SK-N-MC (cell line): Measurements from ENCODE around the gene MED17.
"Not testable (repeated sequence)": the region's sequence is repeated elsewhere in the genome, so short reads cannot be mapped to it uniquely, and the experiment has no call there.

Source experiments
- DNase-seq: peaks from one replicate; pipeline ENCODE4 v3.0.0-alpha.2; 2011; ENCODE audit warnings: low read depth, low spot score
- H3K27ac ChIP-seq: fragments of 200-600 bp; sonication (generic); 2 replicates; pipeline ENCODE4 v1.5.1; 2016; ENCODE audit warnings: mixed run types
- H3K36me3 ChIP-seq: fragments of 200-600 bp; sonication (generic); 2 replicates; pipeline ENCODE4 v1.6.1; 2017; ENCODE audit warnings: antibody characterized with exemption, low read length, mixed read lengths; ENCODE audit not compliant: insufficient read depth
- H3K4me3 ChIP-seq: fragments of 200-600 bp; sonication (generic); 2 replicates; pipeline ENCODE4 v1.5.1; 2016
- H3K9ac ChIP-seq: fragments of 200-600 bp; sonication (generic); 2 replicates; pipeline ENCODE4 v1.8.0; 2017; ENCODE audit warnings: mixed run types, mixed read lengths; ENCODE audit not compliant: insufficient read length
- H3K9me3 ChIP-seq: fragments of 200-600 bp; sonication (generic); 2 replicates; pipeline ENCODE4 v1.6.1; 2017; ENCODE audit warnings: low read depth, mild to moderate bottlenecking, antibody characterized with exemption, low read length, moderate library complexity, mixed read lengths
- EZH2 ChIP-seq: fragments of 200-600 bp; sonication (generic); IDR thresholded peaks from one replicate; pipeline ENCODE4 v1.6.1; 2017; ENCODE audit warnings: antibody characterized with exemption
- FOXP2 ChIP-seq: optimal IDR thresholded peaks from 2 replicates; pipeline ENCODE3; 2011; ENCODE audit warnings: mild to moderate bottlenecking, moderate library complexity; ENCODE audit not compliant: insufficient read depth; ENCODE audit errors: extremely low read length, control extremely low read depth
- POLR2AphosphoS5 ChIP-seq: IDR thresholded peaks from 2 replicates; pipeline ENCODE4 v1.6.1; 2012; ENCODE audit warnings: mild to moderate bottlenecking, low read depth, low read length, borderline replicate concordance

Gene MED17

GRCh38 chr11:93753241-93753640, 30.8 kb upstream of the MED17 start:
- H3K36me3 ChIP-seq, result peaks cover 25% of the 10 kb centered on the region
- no peak overlapping the region for H3K9ac ChIP-seq
- H3K27ac ChIP-seq, result no peak overlapping the region
- H3K9me3 ChIP-seq, result no peaks in the 10 kb centered on the region
- no peak overlapping the region for H3K4me3 ChIP-seq
- DNase-seq, result no peak
- TF ChIP-seq EZH2, result no peak
- TF ChIP-seq POLR2AphosphoS5, result no peak
- no peak for TF ChIP-seq FOXP2

- Histone ChIP-seq H3K27ac (no peak overlapping the region), H3K4me3 (no peak overlapping the region), H3K9me3 (no peaks in the 10 kb centered on the region), H3K9ac (no peak overlapping the region), H3K36me3 (peaks cover 31% of the 10 kb centered on the region)
- DNase-seq, result no peak
- no peak for TF ChIP-seq EZH2
- TF ChIP-seq FOXP2, result no peak
- no peak for TF ChIP-seq POLR2AphosphoS5
Observed at GRCh38 chr11:93756748-93757147, 27.3 kb upstream of the MED17 start.

DNA sequence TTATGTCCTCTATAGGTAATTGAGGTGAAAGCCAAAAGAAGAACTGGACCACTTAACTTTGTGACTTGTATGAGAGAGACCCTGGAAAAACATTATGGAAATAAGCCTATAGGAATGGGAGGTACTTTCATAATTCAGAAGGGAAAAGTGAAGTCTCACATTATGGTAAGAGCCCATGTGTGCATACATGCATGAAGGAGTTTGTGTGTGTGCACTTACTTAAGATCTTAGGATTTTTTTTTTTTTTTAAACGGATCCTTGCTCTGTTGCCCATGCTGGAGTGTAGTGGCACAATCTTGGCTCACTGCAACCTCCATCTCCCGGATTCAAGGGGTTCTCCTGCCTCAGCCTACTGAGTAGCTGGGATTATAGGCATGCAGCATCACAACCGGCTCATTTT, 26.8 kb upstream of the MED17 start:
- TF ChIP-seq EZH2 (no peak), FOXP2 (no peak), POLR2AphosphoS5 (no peak)
- Histone ChIP-seq H3K9ac (no peak overlapping the region), H3K27ac (no peak overlapping the region), H3K9me3 (no peaks in the 10 kb centered on the region), H3K36me3 (peaks cover 31% of the 10 kb centered on the region), H3K4me3 (no peak overlapping the region)
- DNase-seq, result no peak

GRCh38 chr11:93757924-93758865, 25.9 kb upstream of the MED17 start:
- TF ChIP-seq FOXP2, result no peak
- no peak for TF ChIP-seq POLR2AphosphoS5
- no peak for TF ChIP-seq EZH2
- Histone ChIP-seq H3K27ac (no peak overlapping the region), H3K9me3 (no peaks in the 10 kb centered on the region), H3K4me3 (no peak overlapping the region), H3K9ac (no peak overlapping the region), H3K36me3 (peaks cover 31% of the 10 kb centered on the region)
- no peak for DNase-seq

DNA sequence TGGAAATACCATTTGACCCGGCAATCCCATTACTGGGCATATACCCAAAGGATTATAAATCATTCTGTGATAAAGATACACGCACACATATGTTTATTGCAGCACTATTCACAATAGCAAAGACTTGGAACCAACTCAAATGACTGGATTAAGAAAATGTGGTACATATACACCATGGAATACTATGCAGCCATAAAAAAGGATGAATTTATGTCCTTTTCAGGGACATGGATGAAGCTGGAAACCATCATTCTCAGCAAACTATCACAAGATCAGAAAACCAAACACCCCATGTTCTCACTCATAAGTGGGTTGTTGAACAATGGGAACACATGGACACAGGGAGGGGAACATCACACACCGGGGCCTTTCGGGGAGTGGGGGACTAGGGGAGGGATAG, 25.0 kb upstream of the MED17 start:
- not testable (repeated sequence) for H3K4me3 ChIP-seq, H3K27ac ChIP-seq, DNase-seq, H3K9me3 ChIP-seq, H3K9ac ChIP-seq
- peaks cover 26% of the 10 kb centered on the region for H3K36me3 ChIP-seq

DNA sequence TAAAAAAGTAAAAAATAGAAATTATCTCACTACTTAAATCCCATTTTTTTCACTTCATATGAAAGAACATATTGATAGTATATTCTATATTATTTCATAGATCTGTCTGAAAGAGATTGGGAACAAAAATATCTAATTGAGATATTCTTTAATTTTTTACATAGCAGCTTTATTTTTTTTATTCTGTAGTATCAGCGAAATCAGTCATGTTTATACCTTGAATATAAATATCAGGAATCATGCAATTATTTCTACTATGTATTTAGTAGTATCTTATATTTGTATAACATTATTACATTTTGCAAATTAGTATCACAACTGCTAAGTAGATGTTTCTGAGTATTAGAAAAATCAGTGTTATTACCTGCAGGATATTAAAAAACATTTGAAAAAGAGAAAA, 22.2 kb upstream of the MED17 start:
- H3K27ac ChIP-seq, result no peak overlapping the region
- peaks cover 14% of the 10 kb centered on the region; the same call in 1 of the 2 replicates for H3K36me3 ChIP-seq
- no peak overlapping the region for H3K9ac ChIP-seq
- DNase-seq, result no peak
- no peak for TF ChIP-seq POLR2AphosphoS5
- TF ChIP-seq FOXP2, result no peak
- no peak for TF ChIP-seq EZH2
- H3K9me3 ChIP-seq, result no peaks in the 10 kb centered on the region
- no peak overlapping the region for H3K4me3 ChIP-seq

DNA sequence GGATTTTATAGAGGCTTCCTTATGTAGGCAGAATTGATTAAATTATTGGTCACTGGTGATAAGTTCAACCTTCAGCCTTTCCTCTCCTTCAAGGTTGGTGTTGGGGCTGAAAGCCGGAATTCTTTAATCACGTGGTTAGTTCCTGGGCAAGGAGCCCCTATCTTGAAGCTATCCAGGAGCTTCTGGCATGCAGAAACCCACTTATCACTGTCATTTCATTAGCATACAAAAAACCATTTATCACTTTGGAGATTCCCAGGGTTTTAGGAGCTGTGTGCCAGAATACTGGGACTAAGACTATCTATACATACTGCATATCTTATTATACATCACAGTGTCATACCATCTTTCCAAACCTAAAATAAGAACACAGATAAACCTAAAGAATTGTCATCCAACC, 18.5 kb upstream of the MED17 start:
- Histone ChIP-seq H3K27ac (no peak overlapping the region), H3K4me3 (no peak overlapping the region), H3K9me3 (no peaks in the 10 kb centered on the region), H3K9ac (no peak overlapping the region), H3K36me3 (no peaks in the 10 kb centered on the region; the same call in 1 of the 2 replicates)
- TF ChIP-seq POLR2AphosphoS5 (no peak), FOXP2 (no peak), EZH2 (no peak)
- DNase-seq, result no peak

DNA sequence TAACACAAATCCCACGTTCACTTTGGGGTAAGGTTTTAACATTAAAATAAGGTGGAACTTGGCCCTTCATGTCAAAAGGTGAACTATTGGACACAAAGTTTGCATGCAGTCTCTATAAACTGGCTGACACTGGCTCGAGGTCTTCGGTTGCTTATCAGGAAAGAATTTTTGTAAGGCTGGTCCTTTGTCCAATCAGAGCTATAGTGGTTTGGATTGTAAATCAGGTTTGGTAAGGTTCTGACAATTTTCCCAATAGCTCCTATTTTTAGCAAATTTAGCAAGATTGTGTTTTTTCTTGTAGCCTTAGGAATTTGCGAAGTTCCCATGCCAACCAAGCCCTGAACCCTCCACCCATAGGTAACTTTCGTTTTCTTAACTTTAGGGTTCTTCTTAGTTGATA, 17.6 kb upstream of the MED17 start:
- Histone ChIP-seq H3K9ac (no peak overlapping the region), H3K9me3 (no peaks in the 10 kb centered on the region), H3K4me3 (no peak overlapping the region), H3K27ac (no peak overlapping the region), H3K36me3 (no peaks in the 10 kb centered on the region; the same call in 1 of the 2 replicates)
- DNase-seq, result no peak
- TF ChIP-seq POLR2AphosphoS5 (no peak), FOXP2 (no peak), EZH2 (no peak)

DNA sequence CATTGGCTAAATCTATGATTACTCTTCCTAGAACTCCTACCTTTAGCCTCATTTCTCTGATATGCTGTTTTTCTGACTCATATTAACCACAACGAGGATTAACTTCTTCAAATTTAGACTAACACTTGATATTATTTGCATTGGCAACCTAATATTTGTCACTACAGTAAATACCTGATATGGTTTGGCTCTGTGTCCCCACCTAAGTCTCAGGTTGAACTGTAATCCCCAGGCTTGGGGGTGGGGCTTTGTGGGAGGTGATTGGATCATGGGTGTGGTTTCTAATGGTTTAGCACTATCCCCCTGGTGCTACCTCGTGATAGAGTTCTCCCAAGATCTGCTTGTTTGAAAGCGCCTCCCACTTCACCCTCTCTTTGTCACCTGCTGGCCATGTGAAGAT, 17.1 kb upstream of the MED17 start:
- H3K9ac ChIP-seq, result no peak overlapping the region
- no peak overlapping the region for H3K4me3 ChIP-seq
- H3K36me3 ChIP-seq, result no peaks in the 10 kb centered on the region; the same call in 1 of the 2 replicates
- TF ChIP-seq POLR2AphosphoS5 (no peak), FOXP2 (no peak), EZH2 (no peak)
- no peak overlapping the region for H3K27ac ChIP-seq
- DNase-seq, result no peak
- H3K9me3 ChIP-seq, result no peaks in the 10 kb centered on the region
